K562 (cell line): ENCODE measurements around the gene TCF3. TPM values are rescaled to one million over a fixed set of nuclear protein-coding genes. Genes with fewer than 3 reads are reported as not detected.

ENCODE experiments used
- CREB3L1 ChIP-seq: fragments of 450-650 bp; IDR thresholded peaks from 2 replicates; pipeline ENCODE4 v1.6.1; 2014; ENCODE audit warnings: low read depth, mild to moderate bottlenecking, moderate library complexity, borderline replicate concordance
- E2F1 ChIP-seq: sonication (generic); formaldehyde crosslinking; IDR thresholded peaks from 2 replicates; pipeline ENCODE4 v1.8.1; 2023; ENCODE audit warnings: mild to moderate bottlenecking, missing genetic modification reagents, moderate library complexity
- ETV1 ChIP-seq: fragments of 450-650 bp; conservative IDR thresholded peaks from 2 replicates; pipeline ENCODE4 v1.6.1; 2016; ENCODE audit warnings: missing genetic modification characterization, control low read depth, low read depth, missing compliant biosample characterization
- ETV5 ChIP-seq: sonication (generic); formaldehyde crosslinking; IDR thresholded peaks from 2 replicates; pipeline ENCODE4 v1.4.0; 2020; ENCODE audit warnings: low read depth, mild to moderate bottlenecking, missing genetic modification reagents
- GATAD2B ChIP-seq: fragments of 450-650 bp; IDR thresholded peaks from 2 replicates; pipeline ENCODE4 v1.6.1; 2017; ENCODE audit warnings: mild to moderate bottlenecking, borderline replicate concordance
- HDAC2 ChIP-seq: fragments of 450-650 bp; IDR thresholded peaks from 2 replicates; pipeline ENCODE4 v1.6.1; 2016; ENCODE audit warnings: mild to moderate bottlenecking
- HNRNPUL1 ChIP-seq: fragments of 200-400 bp; formaldehyde crosslinking; IDR thresholded peaks from 2 replicates; pipeline ENCODE4 v1.6.1; 2017; ENCODE audit warnings: low read length
- MTA3 ChIP-seq: fragments of 450-650 bp; formaldehyde crosslinking; IDR thresholded peaks from 2 replicates; pipeline ENCODE4 v1.6.1; 2017; ENCODE audit warnings: mild to moderate bottlenecking, borderline replicate concordance
- USF2 ChIP-seq: sonication (generic); formaldehyde crosslinking; IDR thresholded peaks from 2 replicates; pipeline ENCODE4 v1.5.0; 2020; ENCODE audit warnings: missing genetic modification reagents
- ZNF395 ChIP-seq: fragments of 200-800 bp; sonication (Bioruptor generic); IDR thresholded peaks from 2 replicates; pipeline ENCODE4 v1.6.1; 2017; ENCODE audit warnings: missing genetic modification characterization, missing compliant biosample characterization
- ZNF644 ChIP-seq: fragments of 200-800 bp; sonication (Bioruptor generic); IDR thresholded peaks from 2 replicates; pipeline ENCODE4 v1.6.1; 2016; ENCODE audit warnings: low read depth, missing genetic modification characterization, missing compliant biosample characterization
- ZNF764 ChIP-seq: fragments of 250-450 bp; sonication (Bioruptor Pico); IDR thresholded peaks from 2 replicates; pipeline ENCODE4 v1.4.0; 2020; ENCODE audit warnings: low read depth, mild to moderate bottlenecking, moderate library complexity
- polyA plus RNA-seq, 8 experiments: library from polyadenylated mRNA; depleted of rRNA in 4 of 8; stranded (reverse) in 5 of 8; unstranded in 3 of 8; fragments of >200 nt; fragmentation: Nextera tagmentation in 2 of 8; fragmentation: Illumina TruSeq in 1 of 8; extraction: Ambion mirVana in 2 of 8; extraction: Trizol in 1 of 8; gene quantifications; 2 replicates each; pipeline versions ENCODE4 v1.2.1 to v1.2.3, GENCODE V29; 2011 to 2014; ENCODE audit warnings: inconsistent platforms in 1 of 8, missing spikeins in 1 of 8
- total RNA-seq, 7 experiments: library from RNA; depleted of rRNA in 6 of 7; stranded (reverse); fragments of >200 nt in 6 of 7; fragmentation: Illumina TruSeq in 2 of 7; extraction: Trizol in 2 of 7; gene quantifications; 2 replicates each; pipeline versions ENCODE4 v1.2.1 to v1.2.3, GENCODE V29; 2011 to 2021; ENCODE audit warnings: low replicate concordance in 1 of 7

The TCF3 gene
- total and polyA plus RNA-seq, 9 of the 15 experiments (the other 6 are each of a cell fraction or from before 2014, with no cell fraction given) = 5.6 to 259 (median 84.0) TPM

- TF ChIP-seq USF2 (CRISPR knock-in tag) (peak; percentile 77), E2F1 (CRISPR knock-in tag) (0 out of 2 replicates have a peak, but pooled peaks have one; percentile 60), ZNF644 (0 out of 2 replicates have a peak, but pooled peaks have one; percentile 36), CREB3L1 (peak; percentile 13; the same call in 1 of the 2 replicates), HDAC2 (0 out of 2 replicates have a peak, but pooled peaks have one; percentile 60), HNRNPUL1 (no peak), MTA3 (peak; percentile 84; the same call in 1 of the 2 replicates), ZNF764 (no peak), GATAD2B (peak; percentile 79; the same call in 1 of the 2 replicates), ZNF395 (CRISPR knock-in tag) (peak; percentile 41; the same call in 1 of the 2 replicates), ETV1 (tag) (no peak), ETV5 (CRISPR knock-in tag) (peak; percentile 6; the same call in 1 of the 2 replicates)
Measured at GRCh38 chr19:1672038-1672768, 19.8 kb upstream of the TCF3 start (continued).
